HUES64 (cell line): ENCODE measurements around the gene ERO1B.

ENCODE experiments used
- H3K27ac ChIP-seq: 2 replicates; pipeline ENCODE4 v1.7.0; 2013; ENCODE audit warnings: low read depth, low read length, inconsistent platforms
- H3K27me3 ChIP-seq: 2 replicates; pipeline ENCODE4 v1.6.1; 2013; ENCODE audit warnings: mild to moderate bottlenecking, low read length; ENCODE audit not compliant: insufficient read depth
- H3K36me3 ChIP-seq: 2 replicates; pipeline ENCODE4 v1.6.1; 2013; ENCODE audit warnings: mild to moderate bottlenecking, low read length; ENCODE audit not compliant: insufficient read depth
- H3K4me1 ChIP-seq: 2 replicates; pipeline ENCODE4 v1.6.1; 2013; ENCODE audit warnings: mild to moderate bottlenecking, low read length, moderate library complexity; ENCODE audit not compliant: insufficient read depth
- H3K4me3 ChIP-seq: 2 replicates; pipeline ENCODE4 v1.5.1; 2013; ENCODE audit warnings: mild to moderate bottlenecking, low read length, moderate library complexity
- H3K9ac ChIP-seq: 2 replicates; pipeline ENCODE4 v1.6.1; 2013; ENCODE audit warnings: mild to moderate bottlenecking, low read depth, low read length
- H3K9me3 ChIP-seq: 2 replicates; pipeline ENCODE4 v1.6.1; 2013; ENCODE audit warnings: low read depth, low read length; ENCODE audit not compliant: insufficient read depth
- WGBS: fragments of 150-250, 120-280 bp; methylation state at CpG from one replicate; pipeline ENCODE4 v1.1.7; 2013; ENCODE audit warnings: missing lambda C conversion rate; 5-methylcytosine and 5-hydroxymethylcytosine counted together

The ERO1B gene

GRCh38 chr1:236253119-236253518, 28.6 kb downstream of the ERO1B start:
- Histone ChIP-seq H3K9ac (no peak overlapping the region), H3K4me1 (no peaks in the 10 kb centered on the region), H3K9me3 (peaks cover 8% of the 10 kb centered on the region; the same call in 1 of the 2 replicates), H3K4me3 (no peak overlapping the region), H3K36me3 (no peaks in the 10 kb centered on the region), H3K27me3 (no peaks in the 10 kb centered on the region), H3K27ac (no peak overlapping the region)
- WGBS, result 100% methylated on average over 1 of the region's 1 CpG

- 100% methylated on average over 1 of the region's 1 CpG for WGBS
Observed at GRCh38 chr1:236251587-236251986, 30.2 kb downstream of the ERO1B start.

DNA sequence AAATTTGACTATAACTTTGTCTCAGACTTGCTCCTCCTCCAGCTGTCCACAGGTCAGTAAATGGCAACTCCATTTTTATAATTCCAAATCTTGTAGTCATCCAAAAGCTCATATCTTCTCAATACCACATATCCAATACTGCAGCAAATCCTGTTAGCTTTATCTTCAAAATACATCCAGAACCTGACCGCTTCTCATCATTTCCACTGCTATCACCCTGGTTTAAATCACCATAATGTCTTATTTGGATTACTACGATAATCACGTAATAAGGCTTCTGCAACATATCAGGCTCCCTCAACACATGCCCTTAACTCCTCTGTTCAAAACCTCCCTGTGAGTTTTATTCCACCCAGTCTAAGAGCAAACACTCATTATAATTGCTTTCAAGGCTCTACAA, 34.5 kb downstream of the ERO1B start:
- no peak overlapping the region for H3K27ac ChIP-seq
- no peaks in the 10 kb centered on the region for H3K27me3 ChIP-seq
- H3K4me3 ChIP-seq, result no peak overlapping the region
- H3K9me3 ChIP-seq, result no peaks in the 10 kb centered on the region
- H3K36me3 ChIP-seq, result no peaks in the 10 kb centered on the region
- H3K9ac ChIP-seq, result no peak overlapping the region
- H3K4me1 ChIP-seq, result no peaks in the 10 kb centered on the region
- WGBS, result 95% methylated on average over 3 of the region's 3 CpGs

More at GRCh38 chr1:236251587-236251986, 30.2 kb downstream of the ERO1B start:
- no peaks in the 10 kb centered on the region for H3K4me1 ChIP-seq
- H3K9me3 ChIP-seq, result no peaks in the 10 kb centered on the region
- no peak overlapping the region for H3K4me3 ChIP-seq
- H3K27ac ChIP-seq, result no peak overlapping the region
- H3K36me3 ChIP-seq, result no peaks in the 10 kb centered on the region
- no peaks in the 10 kb centered on the region for H3K27me3 ChIP-seq
- no peak overlapping the region for H3K9ac ChIP-seq

DNA sequence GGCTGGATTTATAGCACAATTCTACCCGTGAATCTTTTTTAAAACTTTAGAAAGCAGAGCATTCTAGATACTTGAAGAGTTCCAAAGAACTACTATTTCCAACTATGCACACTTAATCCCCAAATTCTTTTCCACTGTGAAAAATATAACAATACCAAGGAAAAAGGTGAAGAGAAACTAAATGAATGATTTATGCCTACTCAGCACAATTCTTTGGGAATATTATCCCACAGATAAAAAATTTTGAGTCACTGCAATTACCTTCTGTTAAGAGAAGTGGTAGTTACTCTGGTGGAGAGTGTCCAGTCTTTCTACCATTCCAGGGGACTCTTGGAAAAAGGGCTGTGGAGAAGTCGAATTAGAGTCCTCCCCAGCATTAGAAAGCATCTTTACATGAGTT, 39.2 kb downstream of the ERO1B start:
- H3K27me3 ChIP-seq, result no peaks in the 10 kb centered on the region
- 85% methylated on average over 2 of the region's 2 CpGs for WGBS
- H3K4me3 ChIP-seq, result no peak overlapping the region
- H3K4me1 ChIP-seq, result no peaks in the 10 kb centered on the region
- H3K36me3 ChIP-seq, result no peaks in the 10 kb centered on the region
- no peak overlapping the region for H3K27ac ChIP-seq
- no peaks in the 10 kb centered on the region for H3K9me3 ChIP-seq
- H3K9ac ChIP-seq, result no peak overlapping the region

DNA sequence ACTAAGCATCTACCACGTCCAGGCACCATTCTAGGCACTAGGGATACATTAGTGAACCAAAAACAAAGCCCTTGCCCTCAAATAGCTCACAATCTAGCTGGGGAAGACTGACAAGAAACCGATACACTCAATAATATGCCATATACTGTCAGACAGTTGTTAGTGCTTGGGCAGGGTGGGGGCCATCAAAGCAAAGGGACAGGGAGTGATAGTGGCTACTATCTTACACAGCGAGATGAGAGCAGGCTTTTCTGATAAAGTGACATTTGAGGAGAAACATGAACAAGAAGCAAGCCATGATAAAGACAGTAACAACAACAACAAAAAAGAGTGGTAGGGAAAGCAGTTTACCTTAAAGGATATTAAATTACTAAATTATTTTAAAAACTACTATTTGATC, 41.1 kb downstream of the ERO1B start:
- Histone ChIP-seq H3K4me3 (no peak overlapping the region), H3K27ac (no peak overlapping the region), H3K9ac (no peak overlapping the region), H3K27me3 (no peaks in the 10 kb centered on the region), H3K36me3 (no peaks in the 10 kb centered on the region), H3K4me1 (no peaks in the 10 kb centered on the region), H3K9me3 (no peaks in the 10 kb centered on the region)
- WGBS, result 86% methylated on average over 2 of the region's 3 CpGs

DNA sequence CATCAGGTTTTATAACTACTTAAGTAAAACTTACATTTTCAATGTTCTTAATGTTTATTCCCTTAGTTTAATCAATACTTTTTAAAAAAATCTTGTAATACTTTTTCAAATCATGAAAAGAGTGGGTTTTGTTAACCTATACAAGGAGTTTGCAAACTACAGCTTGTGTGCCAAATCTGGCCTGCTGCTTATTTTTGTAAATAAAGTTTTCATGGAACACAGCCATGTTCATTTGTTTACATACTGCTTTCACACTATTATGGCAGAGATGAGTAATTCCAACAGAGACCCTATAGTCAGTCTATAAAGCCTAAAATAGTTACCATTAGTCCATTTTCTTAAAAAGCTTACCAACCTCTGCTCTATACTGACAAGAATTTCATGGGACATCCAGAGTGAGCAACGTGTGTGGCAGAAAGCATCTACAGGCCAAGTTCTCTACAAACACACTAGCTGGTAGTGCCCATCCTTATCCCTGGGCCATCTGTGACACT, 42.6 kb downstream of the ERO1B start:
- Histone ChIP-seq H3K27ac (no peak overlapping the region), H3K27me3 (no peaks in the 10 kb centered on the region), H3K9me3 (no peaks in the 10 kb centered on the region), H3K9ac (no peak overlapping the region), H3K4me3 (no peak overlapping the region), H3K36me3 (no peaks in the 10 kb centered on the region), H3K4me1 (no peaks in the 10 kb centered on the region)
- 93% methylated on average over 1 of the region's 1 CpG for WGBS

GRCh38 chr1:236235116-236235515, 46.6 kb downstream of the ERO1B start:
- H3K9ac ChIP-seq, result no peak overlapping the region
- WGBS, result 89% methylated on average over 3 of the region's 3 CpGs
- no peaks in the 10 kb centered on the region for H3K36me3 ChIP-seq
- H3K27me3 ChIP-seq, result no peaks in the 10 kb centered on the region
- H3K9me3 ChIP-seq, result no peaks in the 10 kb centered on the region
- no peaks in the 10 kb centered on the region for H3K4me1 ChIP-seq
- H3K27ac ChIP-seq, result no peak overlapping the region
- no peak overlapping the region for H3K4me3 ChIP-seq

GRCh38 chr1:236228411-236228810, 53.3 kb downstream of the ERO1B start:
- Histone ChIP-seq H3K9me3 (no peaks in the 10 kb centered on the region), H3K4me1 (no peaks in the 10 kb centered on the region), H3K27ac (no peak overlapping the region), H3K27me3 (no peaks in the 10 kb centered on the region), H3K4me3 (no peak overlapping the region), H3K36me3 (no peaks in the 10 kb centered on the region), H3K9ac (no peak overlapping the region)
- WGBS, result 92% methylated on average over 4 of the region's 4 CpGs

GRCh38 chr1:236222632-236223031, 59.1 kb downstream of the ERO1B start:
- H3K9ac ChIP-seq, result no peak overlapping the region
- no peaks in the 10 kb centered on the region for H3K4me1 ChIP-seq
- no peaks in the 10 kb centered on the region for H3K9me3 ChIP-seq
- WGBS, result 100% methylated on average over 1 of the region's 1 CpG
- H3K27ac ChIP-seq, result no peak overlapping the region
- H3K4me3 ChIP-seq, result no peak overlapping the region
- H3K36me3 ChIP-seq, result no peaks in the 10 kb centered on the region
- H3K27me3 ChIP-seq, result no peaks in the 10 kb centered on the region

DNA sequence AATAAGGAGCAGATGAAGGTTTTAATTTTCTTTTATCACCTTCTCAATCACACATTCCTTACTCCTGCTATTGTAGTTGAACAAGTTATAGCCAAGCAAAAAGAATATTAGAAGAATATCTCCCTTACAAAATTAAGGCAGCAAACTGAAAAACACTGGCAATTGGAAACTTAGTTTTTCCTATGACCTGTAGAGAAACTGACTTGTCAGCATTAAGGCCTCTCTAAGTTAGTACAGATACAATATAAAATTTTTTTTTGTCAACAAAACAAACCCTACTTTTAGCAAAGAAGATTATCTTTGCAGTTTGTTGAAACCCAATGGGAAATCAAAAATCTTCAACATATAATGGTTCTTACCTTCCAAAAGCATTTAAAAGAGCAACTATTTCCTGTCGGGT, 61.3 kb downstream of the ERO1B start:
- Histone ChIP-seq H3K4me1 (no peaks in the 10 kb centered on the region), H3K27ac (no peak overlapping the region)
- WGBS, result no CpG with 5 or more reads among the region's 1 CpG

GRCh38 chr1:236214761-236215160, 67.0 kb downstream of the ERO1B start:
- Histone ChIP-seq H3K27ac (no peak overlapping the region), H3K4me3 (no peak overlapping the region), H3K4me1 (no peaks in the 10 kb centered on the region), H3K9ac (no peak overlapping the region), H3K36me3 (no peaks in the 10 kb centered on the region), H3K27me3 (no peaks in the 10 kb centered on the region), H3K9me3 (no peaks in the 10 kb centered on the region)
- 91% methylated on average over 1 of the region's 1 CpG for WGBS

More for the DNA sequence above, 61.3 kb downstream of the ERO1B start:
- no peaks in the 10 kb centered on the region for H3K9me3 ChIP-seq
- no peaks in the 10 kb centered on the region for H3K36me3 ChIP-seq
- H3K4me3 ChIP-seq, result no peak overlapping the region
- H3K9ac ChIP-seq, result no peak overlapping the region
- no peaks in the 10 kb centered on the region for H3K27me3 ChIP-seq

- Histone ChIP-seq H3K9ac (no peak overlapping the region), H3K27ac (no peak overlapping the region), H3K27me3 (no peaks in the 10 kb centered on the region), H3K4me1 (no peaks in the 10 kb centered on the region), H3K36me3 (no peaks in the 10 kb centered on the region), H3K9me3 (no peaks in the 10 kb centered on the region), H3K4me3 (no peak overlapping the region)
- WGBS, result 79% methylated on average over 3 of the region's 3 CpGs
Observed at GRCh38 chr1:236213534-236213933, 68.2 kb downstream of the ERO1B start.
